NOMO-1 treated with dmso at 0.1 percent for 144 hours (cell line): ENCODE measurements around the gene ZNF587B.
"Not testable (repeated sequence)": the region's sequence is repeated elsewhere in the genome, so short reads cannot be mapped to it uniquely, and the experiment has no call there.

Experiments
- DNase-seq: peaks from one replicate; lab custom pipeline; 2025; ENCODE audit not compliant: unreplicated experiment; lab: John Stamatoyannopoulos, UW

Gene ZNF587B

GRCh38 chr19:57869655-57870054, 39.6 kb downstream of the ZNF587B start:
- not testable (repeated sequence) for DNase-seq

DNA sequence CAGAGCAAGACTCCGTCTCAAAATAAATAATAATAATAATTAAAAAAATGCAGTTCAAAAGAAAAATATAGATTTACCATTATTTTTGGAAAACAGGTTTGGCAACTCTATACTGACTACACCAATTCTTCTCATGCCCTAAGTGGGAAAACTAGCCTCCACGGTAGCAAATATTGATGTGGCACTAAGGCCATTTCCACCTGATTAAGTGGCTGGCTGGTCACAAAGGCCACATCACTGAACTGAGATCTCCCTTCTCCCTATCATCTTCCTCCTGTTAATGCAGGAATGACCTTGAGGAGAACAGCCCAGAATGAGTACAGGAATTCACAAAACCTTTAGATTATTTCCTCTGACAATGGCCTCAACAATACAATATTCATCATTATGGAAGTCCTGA, 40.1 kb downstream of the ZNF587B start:
- no peak for DNase-seq

DNA sequence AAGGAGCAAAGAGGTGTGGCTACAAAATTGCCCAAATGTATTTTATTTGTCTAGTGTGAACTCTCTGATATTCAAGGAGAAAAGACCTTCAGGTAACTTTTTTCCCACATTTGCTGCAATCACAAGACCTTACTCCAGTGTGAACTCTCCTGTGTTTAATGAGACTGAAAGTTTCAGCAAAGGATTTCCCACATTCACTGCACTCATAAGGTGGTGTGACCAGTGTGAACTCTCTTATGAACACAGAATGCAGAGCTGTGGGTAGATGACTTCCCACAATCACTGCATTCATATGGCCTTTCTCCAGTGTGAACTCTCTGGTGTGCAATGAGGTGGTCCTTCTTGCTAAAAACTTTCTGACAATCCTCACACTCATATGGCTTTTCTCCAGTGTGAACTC, 42.4 kb downstream of the ZNF587B start:
- DNase-seq: no peak

- not testable (repeated sequence) for DNase-seq
These were observed 44.0 kb downstream of the ZNF587B start for GRCh38 chr19:57873883-57874799.

DNA sequence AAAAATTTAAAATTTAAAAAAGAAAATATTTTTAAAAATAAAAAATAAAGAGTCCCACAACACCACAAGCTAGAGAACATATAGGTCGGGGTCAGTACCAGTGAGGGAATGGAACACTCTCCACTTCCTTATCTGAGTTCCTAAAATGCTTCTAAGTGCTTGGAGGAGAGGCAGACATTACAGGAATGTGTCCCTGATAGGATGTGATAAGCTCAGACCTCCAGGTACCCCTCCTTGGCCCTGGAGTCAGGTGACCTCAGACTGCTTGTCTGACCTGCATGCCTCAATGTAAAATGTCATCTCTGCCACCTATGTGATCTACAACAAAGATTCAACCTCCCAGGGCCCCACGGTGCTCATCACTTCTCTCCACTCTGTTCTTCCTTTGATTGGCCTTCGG, 55.9 kb downstream of the ZNF587B start:
- DNase-seq: no peak

- no peak for DNase-seq
These were observed 57.3 kb downstream of the ZNF587B start for GRCh38 chr19:57887195-57887941.

DNA sequence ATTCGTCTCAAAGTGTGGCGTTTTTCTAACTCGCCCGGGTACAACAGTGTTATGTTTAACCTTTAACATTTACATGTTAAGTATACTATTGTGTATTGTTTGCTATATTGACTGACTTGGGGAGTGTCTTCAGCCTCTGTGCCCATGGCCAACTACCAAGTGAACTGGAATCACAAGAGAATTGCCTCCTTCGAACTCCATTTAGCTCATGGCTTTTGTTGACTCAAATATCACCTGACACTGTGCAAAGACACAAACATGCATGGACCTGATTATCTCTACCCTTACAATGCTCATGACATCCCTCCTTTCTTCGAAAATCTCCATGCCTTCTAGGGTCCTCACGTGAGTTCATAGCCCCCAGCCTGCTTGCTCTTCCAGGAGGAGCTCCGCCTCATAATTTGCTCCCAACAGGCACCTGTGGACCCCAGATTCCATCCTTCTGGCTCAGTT, 58.0 kb downstream of the ZNF587B start:
- DNase-seq: no peak

GRCh38 chr19:57888560-57889231, 58.6 kb downstream of the ZNF587B start, which contains the start of gene ZNF814:
Gene ZNF814 (minus strand): TSS chr19:57889037. CDS start chr19:57888802, 235 bp downstream.
- DNase-seq: no peak

- DNase-seq: not testable (repeated sequence)
These were observed 60.6 kb downstream of the ZNF587B start for GRCh38 chr19:57890706-57891105.
